ENCODE results near the gene ZNF181.
"Not testable (repeated sequence)": the region's sequence is repeated elsewhere in the genome, so short reads cannot be mapped to it uniquely, and the experiment has no call there.

The ZNF181 gene

GRCh38 chr19:34733746-34734536 is at the start of gene ZNF181:
TSS of gene ZNF181 (plus strand) at chr19:34734243. CDS start at chr19:34735038, 795 bp downstream.
- peak; percentile 59 to 65 (median 65) for DNase-seq

- DNase-seq, result not testable (repeated sequence)
Measured at GRCh38 chr19:34685266-34685665, 48.8 kb upstream of the ZNF181 start.

- DNase-seq, result no peak
Measured at GRCh38 chr19:34686455-34686854, 47.6 kb upstream of the ZNF181 start.

- no peak for DNase-seq
Measured at GRCh38 chr19:34687348-34687747, 46.7 kb upstream of the ZNF181 start.

GRCh38 chr19:34688592-34688991 is 45.5 kb upstream of the ZNF181 start:
- DNase-seq, result no peak

- no peak for DNase-seq
Measured at GRCh38 chr19:34690372-34690771, 43.7 kb upstream of the ZNF181 start.

GRCh38 chr19:34692549-34692948 is 41.5 kb upstream of the ZNF181 start:
- DNase-seq, result no peak

GRCh38 chr19:34707661-34708060 is 26.4 kb upstream of the ZNF181 start:
- DNase-seq, result no peak

GRCh38 chr19:34711890-34712289 is 22.2 kb upstream of the ZNF181 start:
- no peak for DNase-seq

GRCh38 chr19:34712395-34713261 is 21.4 kb upstream of the ZNF181 start:
- peak in 3 of 4 experiments; percentile 7 to 29 (median 21) for DNase-seq

- no peak for DNase-seq
Measured at GRCh38 chr19:34713262-34713637, 20.8 kb upstream of the ZNF181 start.

- DNase-seq, result no peak
Measured at GRCh38 chr19:34715357-34715756, 18.7 kb upstream of the ZNF181 start.

- no peak for DNase-seq
Measured at GRCh38 chr19:34722353-34722752, 11.7 kb upstream of the ZNF181 start.

GRCh38 chr19:34725400-34725799 is 8.6 kb upstream of the ZNF181 start:
- no peak for DNase-seq

- no peak for DNase-seq
Measured at GRCh38 chr19:34731019-34731829, 2.8 kb upstream of the ZNF181 start.

- no peak for DNase-seq
Measured at GRCh38 chr19:34731964-34732363, 2.1 kb upstream of the ZNF181 start.

GRCh38 chr19:34732612-34733211 is 1.3 kb upstream of the ZNF181 start:
- DNase-seq, result no peak

- no peak for DNase-seq
Measured at GRCh38 chr19:34733266-34733745, 737 bp upstream of the ZNF181 start.

GRCh38 chr19:34734537-34735103 is 577 bp downstream of the ZNF181 start:
- no peak for DNase-seq

GRCh38 chr19:34744896-34745690 is 11.1 kb downstream of the ZNF181 start:
- DNase-seq, result no peak

GRCh38 chr19:34757441-34757840 is 23.4 kb downstream of the ZNF181 start:
- no peak for DNase-seq

All from activated CD4-positive, CD25-positive, alpha-beta regulatory T cell (primary cell).